Sigmoid colon (tissue), 7 donors: ENCODE results near the gene PPP1R37. TPM values are rescaled to one million over a fixed set of nuclear protein-coding genes. Genes with fewer than 3 reads are reported as not detected.

Source experiments
- DNase-seq: peaks from one replicate; pipeline ENCODE4 v3.0.0-alpha.2; 2019
- H3K27ac ChIP-seq, 4 donors: fragments of 200-600 bp; sonication (generic); one replicate each; pipeline ENCODE4 v1.5.1; 2016 to 2019; ENCODE audit warnings: mild to moderate bottlenecking in 1 of 4
- H3K27me3 ChIP-seq, 3 donors: fragments of 200-600 bp; sonication (generic); one replicate each; pipeline ENCODE4 v1.5.1; 2019; ENCODE audit warnings: mild to moderate bottlenecking in 1 of 3
- H3K36me3 ChIP-seq, 4 donors: fragments of 200-600 bp; sonication (generic); one replicate each; pipeline ENCODE4 v1.5.1; 2016 to 2019
- H3K4me1 ChIP-seq, 4 donors: fragments of 200-600 bp; sonication (generic); one replicate each; pipeline ENCODE4 v1.5.1; 2017 to 2019
- H3K4me3 ChIP-seq, 4 donors: fragments of 200-600 bp; sonication (generic); one replicate each; pipeline ENCODE4 v1.5.1; 2017 to 2019; ENCODE audit warnings: mild to moderate bottlenecking in 2 of 4, moderate library complexity in 1 of 4
- H3K9me3 ChIP-seq, 4 donors: fragments of 200-600 bp in 3 of 4; sonication (generic) in 3 of 4; one replicate each; pipeline versions ENCODE4 v1.5.1 to v1.6.1; 2013 to 2019
- CTCF ChIP-seq, 4 experiments: fragments of 450-650 bp in 3 of 4; fragments of 200-600 bp in 1 of 4; IDR thresholded peaks; one replicate each; pipeline ENCODE4 v1.5.1; 2016 to 2019; ENCODE audit warnings: antibody characterized with exemption in 4 of 4, mild to moderate bottlenecking in 3 of 4, moderate library complexity in 2 of 4
- EP300 ChIP-seq, 4 donors: sonication (generic); formaldehyde crosslinking; IDR thresholded peaks; one replicate each; pipeline ENCODE4 v1.6.1; 2017; ENCODE audit warnings: antibody characterized with exemption in 4 of 4
- POLR2A ChIP-seq, 2 donors: fragments of 450-650 bp; IDR thresholded peaks; one replicate each; pipeline ENCODE4 v1.6.1; 2016; ENCODE audit warnings: antibody characterized with exemption in 2 of 2, mild to moderate bottlenecking in 2 of 2, moderate library complexity in 2 of 2
- POLR2AphosphoS5 ChIP-seq, 4 donors: sonication (generic); formaldehyde crosslinking; IDR thresholded peaks; one replicate each; pipeline ENCODE4 v1.6.1; 2017; ENCODE audit warnings: antibody characterized with exemption in 4 of 4
- WGBS, 2 donors: extraction: QIAGEN DNeasy Blood & Tissue Kit; methylation state at CpG; one replicate each; pipeline ENCODE4 v1.1.7; 2013; 5-methylcytosine and 5-hydroxymethylcytosine counted together
- intact Hi-C: fragments of 100-400 bp; cut with DNase I; formaldehyde crosslinking; loops from one replicate; pipeline ENCODE4 v1.15.1; 2023
- polyA plus RNA-seq, 3 donors: library from polyadenylated mRNA; stranded (reverse); fragments of 200-250 nt; gene quantifications; one replicate each; pipeline ENCODE4 v1.2.3, GENCODE V29; 2013
- total RNA-seq, 4 donors: library from RNA; depleted of rRNA; stranded (reverse); fragments of >200 nt; gene quantifications; one replicate each; pipeline ENCODE4 v1.1.0, GENCODE V29; 2016
- donor health status: healthy with polysubstance abuse.
- donor health status: Bipolar disorder and iron deficiency.
- donor health status: healthy.

PPP1R37 gene
- total and polyA plus RNA-seq, 7 donors, result 17.8 to 32.5 (median 21.6) TPM

- Histone ChIP-seq H3K9me3 (no peaks in the 10 kb centered on the region), H3K36me3 (peaks cover 10 to 22% (median 15%) of the 10 kb centered on the region in 4 donors), H3K4me1 (peaks cover 0 to 31% (median 26%) of the 10 kb centered on the region in 4 donors), H3K27ac (peak overlapping the region in 3 of 4 donors; percentile 10 to 60 (median 49)), H3K27me3 (no peaks in the 10 kb centered on the region), H3K4me3 (peak overlapping the region in 2 of 4 donors; percentile 46 to 51)
- TF ChIP-seq EP300 (IDR thresholded peaks at IDR 0.05) (no peak), POLR2AphosphoS5 (IDR thresholded peaks at IDR 0.05) (no peak), CTCF (IDR thresholded peaks at IDR 0.05) (no peak), POLR2A (IDR thresholded peaks at IDR 0.05) (no peak)
- no peak for DNase-seq
- intact Hi-C loops, result loop anchor here (5.0 kb wide), 2 partner anchors 38 to 172 kb away; partner anchors contain the start of genes CLASRP and EXOC3L2
- WGBS, 2 donors, result 43 to 48% methylated on average over 11 of the region's 11 CpGs
Observed at GRCh38 chr19:45074744-45075300, 18.2 kb upstream of the PPP1R37 start.

- WGBS, 2 donors, result 2 to 8% methylated on average over 25 to 26 of the region's 26 CpGs
- Histone ChIP-seq H3K4me1 (peaks cover 0 to 37% (median 32%) of the 10 kb centered on the region in 4 donors), H3K27ac (peak overlapping the region; percentile 10 to 64 (median 54)), H3K36me3 (peaks cover 3 to 15% (median 9%) of the 10 kb centered on the region in 4 donors), H3K4me3 (peak overlapping the region; percentile 22 to 51 (median 46)), H3K27me3 (no peaks in the 10 kb centered on the region), H3K9me3 (no peaks in the 10 kb centered on the region)
- TF ChIP-seq EP300 (IDR thresholded peaks at IDR 0.05) (no peak), POLR2A (IDR thresholded peaks at IDR 0.05) (peak in 1 of 2 donors; percentile 27)
- intact Hi-C loops, result loop anchor here (5.0 kb wide), 2 partner anchors 38 to 172 kb away; partner anchors contain the start of genes CLASRP and EXOC3L2
- DNase-seq, result peak; percentile 78
Observed at GRCh38 chr19:45075301-45076028, 17.5 kb upstream of the PPP1R37 start.

GRCh38 chr19:45076029-45076850 is 16.7 kb upstream of the PPP1R37 start, which contains the start of gene ZNF296:
TSS of gene ZNF296 (minus strand) at chr19:45076478. CDS start at chr19:45076373, 105 bp downstream.
- intact Hi-C loops, result loop anchor here (5.0 kb wide), 2 partner anchors 39 to 171 kb away; partner anchors contain the start of genes CLASRP and EXOC3L2
- no peak for TF ChIP-seq EP300 (IDR thresholded peaks at IDR 0.05)
- peak in 1 of 4 donors; percentile 39 for TF ChIP-seq POLR2AphosphoS5 (IDR thresholded peaks at IDR 0.05)
- Histone ChIP-seq H3K4me1 (peaks cover 0 to 41% (median 35%) of the 10 kb centered on the region in 4 donors), H3K36me3 (peaks cover 0 to 7% (median 1%) of the 10 kb centered on the region in 4 donors), H3K9me3 (no peaks in the 10 kb centered on the region), H3K27me3 (no peaks in the 10 kb centered on the region), H3K27ac (peak within 1 kb of the TSS; percentile 3 to 64 (median 54)), H3K4me3 (peak within 1 kb of the TSS; percentile 22 to 51 (median 46))
- WGBS, 2 donors, result 1 to 2% methylated on average over 81 of the region's 81 CpGs
- DNase-seq, result peak; percentile 82

- intact Hi-C loops, result loop anchor here (5.0 kb wide), 2 partner anchors 40 to 170 kb away; partner anchors contain the start of genes CLASRP and EXOC3L2
- peaks cover 0 to 41% (median 35%) of the 10 kb centered on the region in 4 donors for H3K4me1 ChIP-seq
Observed at GRCh38 chr19:45076851-45077730, 15.9 kb upstream of the PPP1R37 start.

GRCh38 chr19:45078390-45079062 is 14.5 kb upstream of the PPP1R37 start:
- TF ChIP-seq POLR2A (IDR thresholded peaks at IDR 0.05), result no peak
- TF ChIP-seq CTCF (IDR thresholded peaks at IDR 0.05), result no peak
- TF ChIP-seq POLR2AphosphoS5 (IDR thresholded peaks at IDR 0.05), result no peak
- no peak for TF ChIP-seq EP300 (IDR thresholded peaks at IDR 0.05)
- no peak for DNase-seq
- intact Hi-C loops, result loop anchor here (5.0 kb wide), 2 partner anchors 41 to 169 kb away; partner anchors contain the start of genes CLASRP and EXOC3L2
- peaks cover 0 to 15% (median 3%) of the 10 kb centered on the region in 4 donors for H3K36me3 ChIP-seq
- H3K27ac ChIP-seq, result peak overlapping the region; percentile 73 to 80 (median 78)
- no peaks in the 10 kb centered on the region for H3K9me3 ChIP-seq
- peak overlapping the region; percentile 71 to 91 (median 86) for H3K4me3 ChIP-seq
- H3K4me1 ChIP-seq, result peaks cover 0 to 41% (median 35%) of the 10 kb centered on the region in 4 donors
- no peaks in the 10 kb centered on the region for H3K27me3 ChIP-seq
- 59 to 62% methylated on average over 10 of the region's 10 CpGs for WGBS, 2 donors

More at GRCh38 chr19:45076851-45077730, 15.9 kb upstream of the PPP1R37 start:
- Histone ChIP-seq H3K9me3 (no peaks in the 10 kb centered on the region), H3K4me3 (peak overlapping the region in 2 of 4 donors; percentile 46 to 51), H3K36me3 (peaks cover 0 to 9% (median 2%) of the 10 kb centered on the region in 4 donors), H3K27me3 (no peaks in the 10 kb centered on the region), H3K27ac (peak overlapping the region in 2 of 4 donors; percentile 3 to 60)
- WGBS, 2 donors, result 37 to 69% methylated on average over 15 of the region's 15 CpGs
- no peak for DNase-seq
- TF ChIP-seq POLR2A (IDR thresholded peaks at IDR 0.05), result no peak
